Tibial nerve (tissue), 3 donors: Measurements from ENCODE around the gene SOS2.

Source experiments
- CTCF ChIP-seq, 5 experiments: fragments of 200-600 bp in 3 of 5; fragments of 450-650 bp in 2 of 5; sonication (generic) in 3 of 5; IDR thresholded peaks; one replicate each; pipeline ENCODE4 v1.5.1; 2016 to 2019; ENCODE audit warnings: antibody characterized with exemption in 5 of 5, mild to moderate bottlenecking in 3 of 5, moderate library complexity in 2 of 5
- POLR2A ChIP-seq, 2 donors: fragments of 450-650 bp; IDR thresholded peaks; one replicate each; pipeline ENCODE4 v1.6.1; 2017; ENCODE audit warnings: antibody characterized with exemption in 2 of 2, mild to moderate bottlenecking in 2 of 2, moderate library complexity in 2 of 2

- TF ChIP-seq POLR2A (IDR thresholded peaks at IDR 0.05) (no peak), CTCF (IDR thresholded peaks at IDR 0.05) (no peak)
These were observed 10.7 kb upstream of the SOS2 start for GRCh38 chr14:50242096-50242495.
